ENCODE data around the gene BFSP2.

DNA sequence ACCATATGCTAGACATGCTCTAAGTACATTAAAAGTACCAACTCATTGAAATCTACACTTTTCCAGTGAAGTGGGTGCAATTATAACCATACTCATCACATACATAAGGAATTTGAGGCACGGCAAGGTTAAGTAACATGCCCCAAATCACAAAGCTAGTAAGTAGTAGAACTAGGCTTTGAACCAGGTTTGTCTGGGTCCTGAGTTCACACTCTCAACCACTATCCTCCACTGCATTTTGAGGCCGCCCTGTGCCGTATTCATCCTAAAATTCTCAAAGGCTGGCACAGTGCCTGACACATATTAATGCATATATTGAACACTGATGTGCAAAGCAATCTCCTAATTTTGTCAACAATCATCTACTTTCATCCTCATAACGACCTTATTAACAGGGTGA, 104.9 kb downstream of the BFSP2 start:
- TF ChIP-seq CTCF (IDR thresholded peaks at IDR 0.05; ENCODE audit: low read depth, low read length, poor library complexity, severe bottlenecking) (no peak), EZH2phosphoT487 (IDR thresholded peaks at IDR 0.05; ENCODE audit: borderline replicate concordance, low read length) (no peak)
